ENCODE data around the gene EIF5A2.
A peak's percentile ranks its signal among the peaks of the same experiment; 100 is the strongest.
"Not testable (repeated sequence)": the region's sequence is repeated elsewhere in the genome, so short reads cannot be mapped to it uniquely, and the experiment has no call there.

The EIF5A2 gene

DNA sequence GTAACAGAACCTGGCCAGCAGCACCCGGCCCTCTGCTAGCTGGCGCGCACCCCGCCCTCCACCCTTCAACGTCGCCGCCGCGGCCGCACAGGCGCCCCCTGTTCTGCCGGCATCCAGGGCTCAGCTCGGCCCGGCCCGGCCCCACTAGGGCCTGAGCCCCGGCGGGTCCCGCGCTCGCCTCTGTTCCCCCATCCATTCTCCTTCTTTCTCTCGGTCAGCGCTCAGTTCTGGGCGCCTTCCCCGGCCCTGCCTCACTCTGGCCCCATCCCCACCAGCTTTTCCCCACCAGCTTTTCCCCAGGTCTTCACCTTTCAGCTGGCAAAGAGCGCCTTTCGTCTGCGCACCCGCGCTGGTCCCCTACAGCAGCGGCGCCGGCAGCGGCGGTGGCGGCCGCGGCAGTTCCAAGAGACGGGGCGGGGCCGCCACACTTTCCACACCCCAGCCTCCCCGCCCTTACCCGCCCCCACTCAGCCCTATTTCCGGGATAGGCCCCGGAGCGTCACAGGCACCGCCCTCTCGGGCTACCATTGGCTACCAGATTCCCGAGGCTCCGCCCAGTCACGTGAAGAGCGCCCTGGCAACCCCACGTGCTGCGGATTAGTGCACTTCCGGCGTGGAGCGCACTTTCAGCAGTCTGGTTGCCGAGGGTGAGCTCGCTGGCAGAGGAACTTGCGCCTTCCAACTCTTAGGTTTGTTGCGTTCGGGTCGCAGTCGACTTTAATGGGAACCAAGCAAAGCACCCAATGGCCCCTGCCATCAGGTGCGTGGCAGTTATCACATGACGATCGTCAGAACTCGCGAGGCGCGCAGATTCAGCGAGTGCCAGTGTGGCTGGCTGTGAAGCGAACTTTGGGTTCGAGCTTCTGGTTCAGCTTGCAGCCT, at the start of gene EIF5A2:
Gene EIF5A2 (minus strand): TSS at position 403 of the 882 bp plus-strand sequence. CDS start 831 bp downstream, outside the sequence.
- DNase-seq (ENCODE audit: low read depth): peak; percentile 94

DNA sequence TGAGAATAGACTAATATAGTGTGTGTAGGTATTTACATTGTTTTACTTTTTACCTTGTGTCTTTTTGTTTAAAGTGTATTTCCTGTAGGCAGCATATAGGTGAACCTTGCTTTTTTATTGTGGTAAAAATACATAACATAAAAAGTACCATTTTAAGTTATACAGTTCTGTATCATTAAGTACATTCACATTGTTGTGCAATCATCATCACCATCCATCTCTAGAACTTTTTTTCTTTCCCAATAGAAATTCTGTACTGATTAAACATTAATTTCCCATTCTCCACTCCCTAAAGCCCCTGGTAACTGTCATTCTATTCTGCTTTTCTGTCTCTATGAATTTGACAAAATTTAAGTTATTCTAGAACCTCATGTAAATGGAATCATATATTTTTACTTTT, 48.2 kb upstream of the EIF5A2 start:
- DNase-seq (ENCODE audit: low read depth): no peak

DNA sequence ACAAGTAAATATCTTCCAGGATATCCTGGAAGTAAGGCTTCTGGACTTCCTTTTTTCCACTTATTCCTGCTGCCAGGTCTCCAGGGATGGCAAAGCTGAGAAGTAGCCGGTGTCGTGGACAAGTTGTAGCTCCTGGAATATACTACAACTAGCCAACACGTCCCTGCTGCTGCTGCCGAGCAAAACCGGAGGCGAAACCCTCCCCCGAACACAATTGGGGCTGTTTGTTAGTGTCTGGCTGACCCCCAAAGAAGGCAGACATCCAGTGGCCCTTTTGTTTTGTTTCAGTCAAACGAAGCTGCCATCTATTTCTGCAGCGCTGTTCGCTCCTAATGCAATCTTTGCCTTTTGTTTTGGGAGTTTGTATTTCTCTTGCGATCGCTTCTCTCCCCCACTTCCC, 45.3 kb upstream of the EIF5A2 start:
- DNase-seq (ENCODE audit: low read depth): no peak

DNA sequence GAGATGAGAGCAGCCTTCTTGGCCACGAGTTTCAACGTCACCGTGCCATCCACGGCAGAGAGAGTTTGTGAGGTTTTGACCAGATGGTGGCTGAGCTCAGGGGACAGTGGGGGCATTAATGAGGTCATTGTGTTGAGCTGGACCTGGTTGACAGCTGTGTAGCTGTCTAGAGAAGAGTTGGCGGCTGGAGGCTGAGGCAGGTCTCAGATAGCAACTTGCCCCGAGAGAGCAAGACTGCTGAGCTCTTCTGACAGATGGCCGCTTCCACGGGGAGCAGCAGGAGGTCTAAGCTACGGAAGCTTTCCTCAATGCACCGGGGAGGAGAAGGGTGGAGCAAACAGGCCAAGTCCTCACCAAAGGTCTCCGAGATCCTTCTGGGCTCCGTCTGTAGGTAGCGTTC, 44.8 kb upstream of the EIF5A2 start:
- no peak for DNase-seq (ENCODE audit: low read depth)

DNA sequence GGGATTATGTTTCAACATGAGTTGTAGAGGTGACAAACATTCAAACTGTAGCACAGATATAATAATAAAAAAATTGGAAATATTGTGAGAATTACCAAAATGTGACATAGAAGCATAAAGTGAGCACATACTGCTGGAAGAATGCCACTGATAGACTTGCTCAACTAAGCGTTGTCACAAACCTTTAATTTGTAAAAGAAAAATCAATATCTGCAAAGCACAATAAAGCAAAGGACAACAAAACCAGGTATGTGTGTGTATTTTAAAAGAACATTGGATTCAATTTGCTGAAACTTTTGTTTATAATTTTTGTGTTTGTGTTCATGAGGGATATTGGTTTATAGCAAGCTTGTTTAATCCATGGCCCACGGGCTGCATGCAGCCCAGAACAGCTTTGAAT, 40.8 kb upstream of the EIF5A2 start:
- no peak for DNase-seq (ENCODE audit: low read depth)

DNA sequence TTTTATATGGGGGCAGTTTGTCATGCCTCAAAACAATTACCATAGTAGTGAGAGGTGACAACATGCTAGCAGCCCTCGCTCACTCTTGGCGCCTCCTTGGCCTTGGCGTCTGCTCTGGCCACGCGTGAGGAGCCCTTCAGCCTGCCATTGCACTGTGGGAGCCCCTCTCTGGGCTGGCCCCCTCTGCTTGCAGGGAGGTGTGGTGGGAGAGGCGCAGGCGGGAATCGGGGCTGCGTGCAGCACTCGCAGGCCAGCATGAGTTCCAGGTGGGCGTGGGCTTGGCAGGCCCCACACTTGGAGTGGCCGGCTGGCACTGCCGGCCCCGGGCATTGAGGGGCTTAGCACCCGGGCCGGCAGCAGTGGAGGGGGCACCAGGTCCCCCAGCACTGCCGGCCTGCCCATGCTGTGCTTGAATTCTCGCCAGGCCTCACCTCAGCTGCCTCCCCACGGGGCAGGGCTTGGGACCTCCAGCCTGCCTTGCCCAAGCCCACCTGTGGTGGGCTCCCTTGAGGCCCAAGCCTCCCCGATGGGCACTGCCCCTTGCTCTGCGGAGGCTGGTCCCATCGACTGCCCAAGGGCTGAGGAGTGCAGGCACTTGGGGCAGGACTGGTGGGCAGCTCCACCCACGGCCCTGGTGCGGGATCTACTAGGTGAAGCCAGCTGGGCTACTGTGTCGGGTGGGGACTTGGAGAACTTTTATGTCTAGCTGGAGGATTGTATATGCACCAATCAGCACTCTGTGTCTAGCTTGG, 38.8 kb upstream of the EIF5A2 start:
- no peak for DNase-seq (ENCODE audit: low read depth)

DNA sequence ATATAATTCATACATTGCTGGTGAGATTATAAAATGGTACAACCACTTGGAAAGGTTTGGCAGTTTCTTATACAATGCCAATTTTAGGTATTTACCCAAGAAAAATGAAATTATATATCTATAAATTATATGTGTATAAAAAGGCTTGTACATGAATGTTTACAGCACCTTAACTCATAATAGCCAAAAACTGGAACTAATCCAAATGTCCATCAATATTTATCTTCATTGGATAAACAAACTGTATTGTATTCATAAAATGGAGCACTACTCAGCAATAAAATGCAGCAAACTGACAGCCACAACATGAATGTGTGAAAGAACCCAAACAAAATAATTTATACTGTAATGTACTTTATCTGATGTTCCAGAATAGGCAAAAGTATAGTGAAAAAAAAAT, 33.6 kb upstream of the EIF5A2 start:
- no peak for DNase-seq (ENCODE audit: low read depth)

DNA sequence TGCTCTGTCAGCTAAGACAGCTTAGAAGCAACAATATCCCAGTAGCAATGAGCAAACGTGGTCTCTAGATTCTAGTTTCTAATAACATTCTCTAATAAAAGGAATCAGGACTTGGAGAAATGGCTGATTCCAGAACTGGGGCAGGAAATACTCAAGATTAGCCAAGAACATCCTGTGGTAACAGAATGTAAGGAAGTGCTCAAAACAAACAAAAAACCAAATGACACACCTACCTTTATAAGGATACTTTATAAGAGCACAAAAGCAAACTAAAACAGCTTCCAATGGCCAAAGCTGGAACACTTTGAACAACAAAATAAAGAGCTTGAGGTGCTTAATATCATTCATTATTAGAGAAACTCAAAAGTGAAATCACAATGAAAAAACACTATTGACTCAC, 33.1 kb upstream of the EIF5A2 start:
- no peak for DNase-seq (ENCODE audit: low read depth)

DNA sequence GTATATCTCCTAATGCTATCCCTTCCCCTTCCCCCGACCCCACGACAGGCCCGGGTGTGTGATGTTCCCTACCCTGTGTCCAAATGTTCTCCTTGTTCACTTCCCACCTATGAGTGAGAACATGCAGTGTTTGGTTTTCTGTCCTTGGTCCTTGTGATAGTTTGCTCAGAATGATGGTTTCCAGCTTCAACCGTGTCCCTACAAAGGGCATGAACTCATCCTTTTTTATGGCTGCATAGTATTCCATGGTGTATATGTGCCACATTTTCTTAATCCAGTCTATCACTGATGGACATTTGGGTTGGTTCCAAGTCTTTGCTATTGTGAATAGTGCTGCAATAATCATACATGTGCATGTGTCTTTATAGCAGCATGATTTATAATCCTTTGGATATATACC, 24.6 kb upstream of the EIF5A2 start:
- not testable (repeated sequence) for DNase-seq (ENCODE audit: low read depth)

DNA sequence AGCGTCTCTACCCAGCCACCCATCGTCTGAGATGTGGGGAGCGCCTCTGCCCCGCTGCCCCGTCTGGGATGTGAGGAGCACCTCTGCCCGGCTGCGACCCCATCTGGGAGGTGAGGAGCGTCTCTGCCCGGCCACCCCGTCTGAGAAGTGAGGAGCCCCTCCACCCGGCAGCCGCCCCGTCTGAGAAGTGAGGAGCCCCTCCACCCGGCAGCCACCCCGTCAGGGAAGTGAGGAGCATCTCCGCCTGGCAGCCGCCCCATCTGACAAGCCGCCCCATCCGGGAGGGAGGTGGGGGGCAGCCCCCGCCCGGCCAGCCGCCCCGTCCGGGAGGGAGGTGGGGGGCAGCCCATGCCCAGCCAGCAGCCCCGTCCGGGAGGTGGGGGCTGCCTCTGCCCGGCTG, 15.1 kb upstream of the EIF5A2 start:
- DNase-seq (ENCODE audit: low read depth): not testable (repeated sequence)

DNA sequence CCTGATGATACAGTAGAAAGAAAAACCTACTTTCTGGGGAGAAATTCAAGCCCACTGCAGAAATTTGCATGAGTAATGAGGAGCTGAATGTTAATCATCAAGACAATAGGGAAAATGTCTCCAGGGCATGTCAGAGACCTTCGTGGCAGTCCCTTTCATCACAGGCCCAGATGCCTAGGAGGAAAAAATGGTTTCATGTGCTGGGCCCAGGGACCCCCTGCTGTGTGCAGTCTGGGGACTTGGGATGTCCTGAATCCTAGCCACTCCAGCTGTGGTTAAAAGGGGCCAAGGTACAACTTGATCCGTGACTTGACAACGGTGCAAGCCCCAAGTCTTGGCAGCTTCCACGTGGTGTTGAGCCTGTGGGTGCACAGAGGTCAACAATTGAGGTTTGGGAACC, 10.3 kb upstream of the EIF5A2 start:
- DNase-seq (ENCODE audit: low read depth): no peak

DNA sequence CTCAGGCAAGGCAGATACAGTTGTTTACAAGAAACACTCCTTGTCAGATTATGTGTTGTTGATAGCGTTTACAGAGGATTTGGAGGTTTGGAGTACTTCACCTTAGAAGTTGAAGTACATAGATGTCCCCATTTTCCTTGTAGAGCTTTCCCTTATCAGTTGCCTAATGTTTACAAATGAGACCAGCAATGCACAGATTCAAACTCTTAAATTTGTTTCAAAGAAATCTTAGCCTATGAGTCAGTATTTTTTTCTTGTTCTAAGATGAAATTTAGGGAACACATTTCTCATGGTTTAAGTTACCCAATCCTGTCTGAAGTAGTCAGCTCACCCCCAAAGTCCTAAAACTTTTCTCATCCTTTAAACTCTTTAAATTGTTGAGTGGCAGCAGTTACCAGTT, 6.3 kb upstream of the EIF5A2 start:
- no peak for DNase-seq (ENCODE audit: low read depth)

DNA sequence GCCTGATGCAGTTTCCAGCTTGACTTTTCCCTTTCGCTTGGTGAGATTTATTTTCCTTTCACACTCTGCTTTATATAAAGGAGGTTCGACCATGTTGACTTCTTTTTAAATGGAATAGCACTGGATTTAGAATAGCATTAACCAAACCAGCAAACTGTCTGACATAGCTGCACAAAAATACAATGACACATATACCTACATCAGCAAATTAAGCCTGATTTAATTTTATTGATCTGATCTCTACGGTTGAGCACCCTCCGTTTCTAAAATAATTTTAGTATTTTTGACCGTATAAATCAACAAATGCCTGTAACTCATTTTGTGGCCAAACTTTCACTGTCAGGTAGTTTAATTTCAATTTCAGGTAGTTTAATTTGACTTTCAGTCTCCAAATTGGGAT, 5.8 kb upstream of the EIF5A2 start:
- DNase-seq (ENCODE audit: low read depth): no peak

DNA sequence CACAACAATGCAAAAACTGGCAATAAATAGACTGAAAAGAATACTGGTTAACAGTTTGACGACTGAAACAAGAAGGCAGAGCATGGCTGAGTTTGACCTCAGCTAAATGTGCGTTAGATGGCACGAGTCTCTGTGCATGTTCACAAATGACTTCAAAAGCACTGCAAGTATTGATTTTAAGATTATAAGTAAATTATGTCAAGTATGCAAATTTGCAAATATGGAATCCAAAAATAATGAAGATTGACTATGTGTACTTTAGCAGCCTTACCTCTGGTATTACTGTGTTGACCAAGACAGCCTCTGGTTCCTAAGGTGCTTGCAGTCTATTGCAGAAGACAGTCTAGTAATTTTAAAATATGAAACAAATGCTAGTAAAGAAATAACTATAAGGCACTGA, 2.6 kb upstream of the EIF5A2 start:
- DNase-seq (ENCODE audit: low read depth): no peak

DNA sequence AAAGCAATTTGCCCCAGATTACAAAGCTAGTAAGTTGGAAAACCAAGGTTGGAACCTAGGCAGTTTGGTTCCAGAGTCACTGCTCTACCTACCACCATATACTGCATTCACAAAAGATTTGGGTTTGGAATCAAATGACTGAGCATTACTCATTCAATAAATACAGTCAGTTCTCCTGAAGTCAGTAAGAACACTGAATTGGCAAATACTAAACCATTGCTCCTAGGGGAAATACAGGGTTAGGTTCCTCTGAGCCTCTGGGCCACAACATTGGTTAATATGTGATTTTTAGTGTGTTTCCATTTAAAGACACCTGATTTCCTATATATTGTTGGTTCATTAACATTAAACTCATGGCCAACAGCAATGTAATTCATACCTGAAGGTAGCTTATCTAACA, 2.1 kb upstream of the EIF5A2 start:
- DNase-seq (ENCODE audit: low read depth): no peak

DNA sequence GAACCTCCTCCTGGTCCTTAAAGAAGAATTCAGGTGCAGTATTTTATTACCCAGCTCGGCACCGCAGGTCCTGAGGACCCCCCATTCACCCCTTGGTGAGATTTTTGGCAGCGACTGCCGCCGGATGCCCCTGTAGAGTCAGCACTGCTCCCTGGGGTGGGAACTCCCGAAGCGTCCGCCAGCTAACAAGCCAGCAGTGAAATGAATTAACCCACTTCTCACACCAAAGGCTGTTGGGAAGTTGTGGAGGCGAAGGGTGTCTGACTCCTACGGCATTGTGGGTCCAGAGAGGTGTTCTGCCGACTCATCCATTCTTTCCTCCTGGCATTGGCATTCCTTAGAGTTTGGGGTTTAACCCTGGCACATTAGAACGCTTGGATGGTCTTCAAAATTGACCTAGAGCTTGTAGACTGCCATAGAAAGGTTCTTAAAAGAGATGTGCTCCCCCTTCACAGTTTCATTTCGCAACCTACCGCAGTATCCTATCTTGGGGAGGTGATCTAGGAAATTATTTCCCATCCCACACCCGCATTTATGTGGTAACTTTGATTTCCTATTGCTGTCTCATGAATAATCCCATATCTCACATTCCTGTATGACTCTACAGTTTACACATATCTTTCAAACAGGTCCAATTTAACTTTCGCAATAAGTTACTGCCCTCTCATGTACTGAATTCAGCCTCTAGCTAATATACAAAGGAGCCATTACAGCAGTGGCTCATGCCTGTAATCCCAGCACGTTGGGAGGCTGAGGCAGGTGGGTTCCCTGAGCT, 879 bp upstream of the EIF5A2 start:
- no peak for DNase-seq (ENCODE audit: low read depth)

DNA sequence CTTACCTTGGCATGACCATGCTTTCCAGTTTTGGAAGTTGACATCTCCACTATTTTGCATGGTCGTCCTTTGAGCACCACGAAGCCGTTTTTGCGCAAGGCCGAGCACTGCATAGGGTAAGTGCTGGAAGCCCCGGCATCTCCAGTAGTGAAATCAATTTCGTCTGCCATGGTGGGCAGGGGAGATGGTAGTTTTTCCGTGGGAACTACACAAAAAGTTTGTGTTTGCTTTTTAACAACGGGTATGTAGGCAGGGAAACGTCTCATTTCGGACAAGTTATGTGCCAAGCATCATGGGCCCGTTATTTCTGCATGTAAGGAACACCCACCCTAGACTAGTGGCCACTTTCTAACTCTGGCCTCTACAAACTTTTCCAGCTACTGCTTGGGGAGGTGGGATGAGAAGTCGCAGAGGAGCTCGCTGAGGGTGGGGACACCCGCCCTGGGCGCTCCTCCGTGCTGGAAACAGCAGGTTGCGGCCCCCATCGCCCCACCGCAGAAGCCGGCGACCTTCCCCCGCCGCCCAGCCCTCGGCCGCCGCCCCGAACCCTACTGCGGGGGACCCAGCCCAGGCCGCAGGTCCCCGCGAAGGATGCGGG, 701 bp downstream of the EIF5A2 start:
- no peak for DNase-seq (ENCODE audit: low read depth)

DNA sequence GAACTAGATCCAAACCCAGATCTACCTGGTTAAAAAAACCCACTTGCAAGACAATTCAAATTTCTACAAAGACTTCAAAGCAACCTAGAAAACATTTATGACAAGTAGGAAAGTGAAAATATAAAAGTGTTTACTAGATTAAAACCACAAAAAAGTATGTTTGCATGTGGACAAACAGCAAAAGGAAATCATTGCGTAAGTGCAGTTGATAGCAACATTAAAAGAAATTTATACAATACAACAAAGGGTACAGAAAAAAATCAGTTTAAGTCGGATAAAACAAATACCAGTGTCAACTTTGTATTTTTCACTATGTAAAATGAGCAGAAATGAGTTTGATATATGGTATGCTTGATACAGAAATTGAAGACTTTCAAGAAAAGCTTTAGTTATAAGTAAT, 2.6 kb downstream of the EIF5A2 start:
- DNase-seq (ENCODE audit: low read depth): no peak

DNA sequence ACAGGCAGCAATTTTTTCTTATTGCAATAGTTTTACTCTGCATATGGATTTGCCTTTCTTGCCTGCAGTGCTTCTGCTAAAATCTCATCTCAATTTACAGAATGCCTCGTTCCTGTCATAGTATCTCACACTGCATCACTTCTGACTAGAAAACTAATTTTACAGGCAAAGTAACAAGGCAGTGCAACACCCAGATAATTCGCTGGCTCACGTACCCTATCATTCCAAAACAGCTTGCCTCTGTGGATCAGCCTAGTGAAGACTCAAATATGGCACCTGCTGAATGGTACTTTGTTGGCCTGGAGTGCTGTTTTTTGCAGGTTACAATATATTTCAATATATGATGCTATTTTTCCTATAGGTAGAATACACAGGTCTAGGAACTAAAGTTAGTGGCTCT, 5.3 kb downstream of the EIF5A2 start:
- DNase-seq (ENCODE audit: low read depth): no peak

DNA sequence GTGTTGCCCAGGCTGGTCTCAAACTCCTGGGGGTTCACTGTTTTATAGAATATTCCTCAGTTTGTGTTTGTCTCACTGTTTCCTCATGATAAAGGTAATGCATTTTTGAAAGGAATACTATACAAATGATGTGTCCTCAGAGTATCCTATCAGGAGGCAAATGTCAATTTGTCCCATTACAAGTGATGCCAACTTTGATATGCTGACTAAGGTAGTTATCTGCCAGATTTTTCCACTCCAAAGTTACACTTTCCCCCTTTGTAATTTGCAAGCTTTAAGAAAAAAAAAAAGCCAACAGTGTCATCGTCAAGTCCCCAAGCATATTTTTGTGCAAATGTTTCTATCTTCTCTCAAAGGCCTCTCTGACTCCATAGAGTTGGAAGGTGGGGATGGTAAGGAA, 9.0 kb downstream of the EIF5A2 start:
- DNase-seq (ENCODE audit: low read depth): no peak

DNA sequence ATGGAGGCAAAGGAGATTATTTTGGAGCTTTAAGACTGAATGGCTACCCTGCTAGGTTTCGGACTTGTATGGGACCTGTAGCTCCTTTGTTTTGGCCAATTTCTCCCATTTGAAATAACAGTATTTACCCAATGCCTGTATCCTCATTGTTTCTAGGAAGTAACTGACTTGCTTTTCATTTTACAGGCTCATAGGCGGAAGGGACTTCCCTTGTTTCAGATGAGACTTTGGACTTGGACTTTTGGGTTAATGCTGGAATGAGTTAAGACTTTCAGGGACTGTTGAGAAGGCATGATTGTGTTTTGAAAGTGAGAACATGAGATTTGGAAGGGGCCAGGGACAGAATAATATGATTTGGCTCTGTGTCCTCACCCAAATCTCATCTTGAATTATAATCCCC, 10.5 kb downstream of the EIF5A2 start:
- DNase-seq (ENCODE audit: low read depth): no peak

DNA sequence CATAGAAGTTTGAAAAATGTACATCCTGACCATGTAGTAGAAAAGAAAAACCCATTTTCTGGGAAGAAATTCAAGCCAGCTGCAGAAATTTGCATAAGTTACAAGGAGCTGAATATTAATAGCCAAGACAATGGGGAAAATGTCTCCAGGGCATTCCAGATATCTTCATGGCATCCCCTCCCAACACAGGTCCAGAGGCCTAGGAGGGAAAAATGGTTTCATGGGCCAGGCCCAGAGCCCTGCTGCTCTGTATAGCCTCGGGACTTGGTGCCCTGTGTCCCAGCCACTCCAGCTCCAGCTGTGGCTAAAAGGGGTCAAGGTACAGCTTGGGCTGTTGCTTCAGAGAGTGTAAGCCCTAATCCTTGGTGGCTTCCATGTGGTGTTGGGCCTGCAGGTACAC, 11.2 kb downstream of the EIF5A2 start:
- not testable (repeated sequence) for DNase-seq (ENCODE audit: low read depth)
